GM18526 (cell line): Measurements from ENCODE around the gene KAT6B.
A peak's percentile ranks its signal among the peaks of the same experiment; 100 is the strongest.

Experiments
- POLR2A ChIP-seq: IDR thresholded peaks from 3 replicates; pipeline ENCODE4 v1.6.1; 2011; ENCODE audit not compliant: insufficient read length; ENCODE audit errors: extremely low read depth

The KAT6B gene

DNA sequence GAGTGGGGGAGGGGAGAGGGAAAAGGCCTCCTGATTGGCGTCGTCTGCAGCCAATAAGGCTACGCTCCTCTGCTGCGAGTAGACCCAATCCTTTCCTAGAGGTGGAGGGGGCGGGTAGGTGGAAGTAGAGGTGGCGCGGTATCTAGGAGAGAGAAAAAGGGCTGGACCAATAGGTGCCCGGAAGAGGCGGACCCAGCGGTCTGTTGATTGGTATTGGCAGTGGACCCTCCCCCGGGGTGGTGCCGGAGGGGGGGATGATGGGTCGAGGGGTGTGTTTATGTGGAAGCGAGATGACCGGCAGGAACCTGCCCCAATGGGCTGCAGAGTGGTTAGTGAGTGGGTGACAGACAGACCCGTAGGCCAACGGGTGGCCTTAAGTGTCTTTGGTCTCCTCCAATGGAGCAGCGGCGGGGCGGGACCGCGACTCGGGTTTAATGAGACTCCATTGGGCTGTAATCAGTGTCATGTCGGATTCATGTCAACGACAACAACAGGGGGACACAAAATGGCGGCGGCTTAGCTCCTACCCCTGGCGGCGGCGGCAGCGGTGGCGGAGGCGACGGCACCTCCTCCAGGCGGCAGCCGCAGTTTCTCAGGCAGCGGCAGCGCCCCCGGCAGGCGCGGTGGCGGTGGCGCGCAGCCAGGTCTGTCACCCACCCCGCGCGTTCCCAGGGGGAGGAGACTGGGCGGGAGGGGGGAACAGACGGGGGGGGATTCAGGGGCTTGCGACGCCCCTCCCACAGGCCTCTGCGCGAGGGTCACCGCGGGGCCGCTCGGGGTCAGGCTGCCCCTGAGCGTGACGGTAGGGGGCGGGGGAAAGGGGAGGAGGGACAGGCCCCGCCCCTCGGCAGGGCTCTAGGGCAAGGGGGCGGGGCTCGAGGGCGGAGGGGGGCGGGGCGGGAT lies at the start of gene KAT6B:
Gene KAT6B (plus strand): TSS at position 459 of the 903 bp plus-strand sequence. CDS start 16,258 bp downstream, outside the sequence.
- peak; percentile 68 for TF ChIP-seq POLR2A

DNA sequence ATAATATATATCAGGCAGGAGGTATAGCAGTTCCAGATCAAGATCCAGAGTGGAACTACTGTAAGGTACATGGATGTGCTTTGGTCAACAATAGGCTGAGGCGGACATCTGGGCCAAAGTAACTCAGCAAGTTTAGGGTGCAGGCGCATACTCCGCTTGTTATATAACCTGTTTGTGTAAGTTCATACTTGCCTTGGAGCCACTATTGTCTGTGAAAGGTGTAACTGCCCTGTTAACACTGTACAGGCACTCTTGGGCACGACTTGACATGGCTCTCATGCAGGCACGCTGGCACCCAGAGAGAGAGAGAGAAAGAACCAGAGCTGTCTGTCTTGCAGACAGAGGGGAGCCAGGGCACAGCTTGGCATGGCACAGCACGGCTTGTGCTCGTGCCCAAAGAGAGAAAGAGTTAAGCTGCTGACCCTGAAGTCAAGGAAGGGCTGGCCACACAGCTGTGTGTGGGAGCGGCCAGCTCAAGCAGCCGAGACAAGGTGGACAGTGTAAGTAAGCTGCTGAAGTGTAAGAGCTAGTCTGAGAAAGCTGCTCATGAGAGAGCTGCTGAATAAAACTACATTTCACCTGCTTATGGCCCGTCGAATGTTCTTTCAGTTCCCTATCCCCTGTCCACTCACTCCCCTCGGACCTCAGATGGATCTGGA lies 47.8 kb upstream of the KAT6B start:
- TF ChIP-seq POLR2A, result no peak

DNA sequence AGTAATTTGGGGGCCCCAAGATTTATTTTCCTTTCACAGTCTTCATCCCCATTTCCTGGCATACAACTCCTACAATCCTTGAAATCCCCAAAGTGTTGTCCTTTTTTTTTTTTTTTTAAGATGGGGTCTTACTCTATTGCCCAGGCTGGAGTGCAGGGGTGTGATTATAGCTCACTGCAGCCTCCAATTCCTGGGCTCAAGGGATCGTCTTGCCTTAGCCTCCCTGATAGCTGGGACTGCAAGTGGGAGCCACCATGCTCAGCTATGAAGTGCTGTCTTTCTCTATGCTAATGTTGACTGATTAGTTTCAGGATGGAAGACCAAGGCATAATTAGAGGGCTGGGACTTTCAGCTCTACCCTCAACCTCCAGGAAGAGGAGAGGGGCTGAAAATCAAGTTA lies 41.9 kb upstream of the KAT6B start:
- TF ChIP-seq POLR2A, result no peak

DNA sequence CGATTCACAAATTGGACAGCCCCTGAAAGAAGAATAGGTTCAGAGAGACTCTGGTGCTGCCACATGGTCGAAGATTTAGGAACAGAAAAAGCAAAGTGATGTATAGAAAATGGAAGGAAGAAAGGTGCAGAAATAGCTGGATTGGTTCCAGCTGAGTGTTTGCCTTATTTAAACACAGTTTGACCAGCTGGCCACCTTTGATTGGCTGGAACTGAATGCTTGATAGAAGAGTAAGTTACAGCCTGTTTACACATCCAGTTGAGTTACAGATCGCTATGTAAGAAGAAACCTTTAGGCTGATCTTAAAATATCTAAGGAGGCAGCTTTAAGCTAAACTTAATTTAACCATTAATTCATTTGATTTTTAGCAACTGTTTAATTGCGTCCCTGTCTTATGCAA lies 40.3 kb upstream of the KAT6B start:
- TF ChIP-seq POLR2A, result no peak

DNA sequence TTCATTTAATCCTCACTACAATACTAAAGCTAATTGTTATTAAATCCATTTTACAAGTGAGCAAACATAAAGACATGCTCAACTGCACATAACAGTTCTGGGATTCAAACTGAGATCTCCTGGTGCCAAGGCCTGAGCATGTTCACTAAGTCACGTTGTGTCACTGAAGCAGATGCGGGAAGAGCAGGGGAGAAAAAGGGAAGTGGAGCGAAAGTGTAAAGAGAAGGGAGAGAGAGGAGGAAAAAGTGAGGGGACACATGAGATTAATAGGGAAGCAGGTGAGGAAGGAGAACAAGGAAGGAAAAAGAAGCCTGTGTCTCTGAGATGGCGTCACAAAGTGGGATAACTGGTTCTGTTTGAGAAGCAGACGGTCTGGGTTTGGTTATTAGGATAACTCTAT lies 38.9 kb upstream of the KAT6B start:
- no peak for TF ChIP-seq POLR2A

DNA sequence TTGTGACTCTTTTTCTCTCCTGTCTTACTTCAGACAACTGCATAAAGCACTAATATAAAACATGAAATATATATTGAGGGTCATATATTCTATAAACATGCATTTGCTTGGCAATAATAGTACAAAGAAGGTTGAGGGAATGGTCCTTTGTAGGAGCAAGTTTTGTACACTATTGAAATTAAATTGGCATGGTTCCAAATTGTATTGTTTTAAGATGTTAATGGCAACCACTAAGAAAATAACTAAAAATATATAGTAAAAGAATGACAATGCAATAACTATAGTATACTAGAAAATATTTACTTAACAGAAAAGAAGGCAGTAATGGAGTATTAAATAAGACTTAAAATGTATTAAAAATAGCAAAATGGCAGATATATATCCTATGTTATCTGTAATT lies 33.7 kb upstream of the KAT6B start:
- no peak for TF ChIP-seq POLR2A

DNA sequence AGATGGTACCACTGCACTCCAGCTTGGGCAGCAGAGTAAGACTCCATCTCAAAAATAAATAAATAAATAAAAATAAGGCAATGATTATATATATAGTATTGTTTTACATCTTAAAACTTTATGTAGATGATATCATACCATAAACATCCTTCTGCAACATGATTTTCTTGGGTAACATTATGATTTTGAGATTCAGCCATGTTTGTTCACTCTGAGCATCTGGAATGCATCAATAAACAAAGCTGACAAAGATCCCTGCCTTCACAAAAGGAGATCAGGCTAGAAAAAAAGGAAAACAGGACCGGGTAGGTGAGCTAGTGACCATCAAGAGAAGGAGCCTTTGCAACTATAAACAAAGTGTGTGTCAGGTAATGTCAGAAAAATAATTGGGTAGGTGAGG lies 31.9 kb upstream of the KAT6B start:
- no peak for TF ChIP-seq POLR2A

DNA sequence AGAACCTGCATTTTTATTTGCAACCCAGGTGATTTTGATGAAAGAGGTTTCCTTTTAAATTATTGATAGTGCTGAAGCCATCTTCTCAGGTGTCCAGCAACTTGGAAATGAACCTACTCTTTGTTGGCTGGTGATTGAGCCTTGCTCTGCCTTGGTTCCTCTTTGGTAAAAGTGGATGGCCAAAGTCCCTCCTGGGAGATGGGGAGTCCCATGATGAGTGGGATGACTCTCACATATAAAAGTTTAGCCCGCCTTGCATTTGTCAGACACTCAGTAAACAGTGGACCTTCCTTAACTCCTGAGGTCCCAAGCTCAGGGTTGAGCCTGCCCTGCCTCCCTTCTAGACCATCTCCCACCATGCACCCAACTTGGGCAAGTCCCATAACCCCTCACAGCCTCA lies 28.9 kb upstream of the KAT6B start:
- no peak for TF ChIP-seq POLR2A

DNA sequence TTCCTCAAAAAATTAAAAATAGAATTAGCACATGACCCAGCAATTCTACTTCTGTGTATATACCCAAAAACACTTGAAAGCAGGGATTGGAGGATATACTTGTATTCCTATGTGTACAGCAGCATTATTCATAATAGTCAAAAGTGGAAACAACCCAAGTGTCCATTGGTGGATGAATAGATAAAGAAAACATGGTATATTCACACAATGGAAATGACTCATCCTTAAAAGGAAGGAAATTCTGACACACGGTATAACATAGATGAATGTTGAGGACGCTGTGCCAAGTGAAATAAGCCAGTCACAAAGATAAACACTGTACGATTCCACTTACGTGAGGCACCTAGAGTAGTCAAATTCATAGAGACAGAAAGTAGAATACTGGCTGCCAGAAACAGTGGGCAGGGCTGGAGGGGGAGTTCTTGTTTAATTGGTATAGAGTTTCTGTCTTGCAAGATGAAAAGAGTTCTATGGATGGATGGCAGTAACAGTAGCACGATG lies 26.6 kb upstream of the KAT6B start:
- TF ChIP-seq POLR2A, result no peak

DNA sequence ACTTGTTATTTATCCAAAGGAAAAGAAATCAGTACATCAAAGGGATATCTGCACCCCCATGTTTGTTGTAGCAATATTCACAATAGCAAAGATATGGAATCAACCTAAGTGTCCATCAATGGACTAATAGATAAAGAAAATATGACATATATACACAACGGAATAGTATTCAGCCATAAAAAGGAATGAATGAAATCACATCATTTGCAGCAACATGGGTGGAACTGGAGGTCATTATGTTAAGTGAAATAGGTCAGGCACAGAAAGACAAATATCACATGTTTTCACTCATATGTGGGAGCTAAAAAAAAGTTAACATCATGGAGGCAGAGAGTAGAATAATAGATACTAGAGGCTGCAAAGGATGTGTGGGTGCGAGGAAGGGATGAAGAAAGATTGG lies 25.0 kb upstream of the KAT6B start:
- TF ChIP-seq POLR2A, result no peak

DNA sequence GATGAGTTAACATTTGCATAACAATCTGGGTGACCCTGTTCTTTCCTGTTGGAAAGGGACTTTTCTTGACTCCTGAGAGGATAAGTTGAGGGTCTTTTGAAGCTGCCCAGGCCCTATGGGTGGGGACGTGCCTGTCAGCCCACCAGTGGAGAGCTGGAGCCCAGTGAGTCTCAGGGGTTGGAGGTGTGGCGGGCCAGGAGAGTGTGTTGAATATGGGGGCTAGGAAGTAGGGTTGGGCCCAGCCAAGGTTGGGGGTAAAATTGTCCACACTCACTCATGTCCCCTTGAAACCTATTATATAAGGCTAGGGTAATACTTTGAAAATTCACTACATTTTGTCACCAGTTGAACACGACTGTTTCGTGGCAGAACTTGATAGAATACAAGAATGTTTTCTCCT lies 17.9 kb upstream of the KAT6B start:
- TF ChIP-seq POLR2A, result no peak

DNA sequence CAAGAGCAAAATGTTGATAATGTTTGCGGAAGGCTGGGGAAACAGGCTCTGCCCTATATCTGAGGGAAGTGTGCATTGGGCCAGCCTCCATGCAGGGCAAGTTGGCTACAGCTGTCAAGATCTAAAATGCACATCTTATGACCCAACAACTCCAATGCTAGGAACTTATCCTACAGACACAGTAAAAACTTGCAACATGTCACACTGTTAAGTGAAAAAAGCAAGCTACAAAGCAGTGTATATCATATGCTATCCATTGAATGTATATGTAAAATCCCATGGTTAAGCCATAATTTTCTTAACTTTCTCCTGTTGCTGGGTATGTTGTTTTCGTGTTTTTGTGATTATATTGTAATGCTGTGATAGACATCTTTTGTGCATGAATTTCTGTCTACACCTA lies 16.3 kb upstream of the KAT6B start:
- TF ChIP-seq POLR2A, result no peak

DNA sequence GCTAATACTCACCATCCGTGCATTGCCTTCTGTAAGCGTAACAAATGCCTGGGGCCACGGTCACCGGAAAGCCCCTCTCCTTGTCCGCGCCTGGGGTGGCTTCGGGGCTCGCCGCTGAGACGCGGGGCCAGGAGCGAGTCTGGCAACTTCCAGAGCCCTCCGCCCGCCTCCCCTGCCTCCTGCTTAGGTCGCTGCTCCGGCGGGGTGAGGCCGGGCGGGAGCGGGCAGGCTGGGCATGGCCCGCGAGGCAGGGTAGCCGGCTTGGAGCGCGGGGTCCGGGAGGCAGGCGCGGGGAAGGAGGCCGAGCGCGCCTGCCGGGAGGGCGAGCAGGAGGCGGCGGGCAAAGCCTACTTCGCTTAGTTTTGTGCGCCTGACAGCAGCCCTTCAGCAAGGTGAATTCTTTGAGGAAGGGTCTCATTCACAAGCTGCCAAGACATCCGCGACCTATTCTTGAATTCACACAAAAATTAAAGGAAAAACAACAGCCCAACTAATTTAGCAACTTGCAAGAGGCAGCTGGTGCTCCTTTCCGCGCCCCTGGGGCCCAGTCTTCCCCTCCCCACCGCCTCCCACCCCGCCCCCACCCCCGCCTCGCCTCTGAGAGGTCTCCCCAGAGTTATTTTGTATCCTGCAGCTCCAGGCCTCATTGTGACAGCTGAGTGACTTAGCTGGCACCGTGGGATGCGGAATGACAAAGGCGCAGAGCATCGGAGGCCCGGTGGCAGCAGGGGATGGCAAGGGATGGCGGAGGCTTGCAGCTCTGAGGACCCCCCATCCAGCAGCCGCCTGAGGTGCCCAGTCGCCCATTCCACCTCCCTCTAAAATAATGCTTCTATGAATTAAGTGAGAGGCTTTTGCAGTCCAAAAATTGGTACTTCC lies 12.8 kb upstream of the KAT6B start:
- no peak for TF ChIP-seq POLR2A

DNA sequence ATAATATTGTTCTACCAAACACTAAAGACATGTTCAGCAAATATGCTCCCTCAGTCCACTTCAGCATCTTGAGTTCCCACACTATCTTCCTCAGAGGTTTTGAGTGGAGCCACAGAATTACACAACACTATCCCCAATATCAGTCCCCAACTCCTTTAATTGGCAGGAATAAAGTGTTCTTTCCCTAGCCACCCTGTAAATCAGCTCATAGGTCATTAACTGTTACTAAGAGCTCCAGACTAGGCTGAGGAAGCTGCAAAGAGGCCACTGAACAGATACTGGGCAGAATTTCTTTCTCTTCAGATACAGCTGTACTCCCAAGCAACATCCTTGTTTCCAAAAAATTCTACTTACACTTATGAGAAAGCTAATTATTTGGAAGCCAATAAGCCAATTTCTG lies 11.6 kb upstream of the KAT6B start:
- no peak for TF ChIP-seq POLR2A

DNA sequence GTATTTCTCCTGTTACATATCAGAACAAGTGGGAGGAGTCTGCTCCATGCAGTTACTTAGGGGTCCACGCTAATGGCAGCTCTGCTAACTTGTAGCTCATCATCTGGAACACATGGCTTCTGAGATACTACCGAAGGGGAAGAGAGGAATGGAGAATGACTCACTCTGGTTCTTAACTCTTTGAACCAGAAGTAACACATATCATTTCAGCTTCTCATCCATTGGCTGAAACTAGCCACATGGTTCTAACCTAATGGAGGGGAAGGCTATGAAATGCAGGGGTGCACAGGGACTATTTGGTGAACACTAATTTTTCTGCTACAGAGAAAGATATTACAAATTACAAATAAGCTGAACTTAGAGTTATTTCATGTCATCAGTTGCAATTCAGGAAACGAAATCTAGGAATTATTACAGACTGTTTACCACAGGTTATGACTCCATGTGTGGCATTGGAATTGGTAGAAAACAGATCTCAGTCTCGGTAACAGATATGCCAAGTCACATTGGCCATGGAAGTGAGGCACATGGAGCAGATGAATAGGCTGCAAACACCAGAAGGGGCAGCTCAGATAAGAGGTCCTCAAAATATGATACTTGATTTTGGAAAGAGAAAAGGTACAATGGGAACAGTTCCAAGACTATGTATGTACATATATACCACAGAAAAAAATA lies 9.4 kb upstream of the KAT6B start:
- no peak for TF ChIP-seq POLR2A
